GM18517 (cell line): ENCODE results near the gene MED8.

Source experiments
- ATAC-seq: cut with Tn5 transposase; IDR thresholded peaks from one replicate; pipeline ENCODE4 v1.9.1; 2021; ENCODE audit warnings: mild to moderate bottlenecking, moderate library complexity; ENCODE audit not compliant: unreplicated experiment

Gene MED8

GRCh38 chr1:43338001-43338400 is 51.6 kb downstream of the MED8 start:
- ATAC-seq, result no peak

GRCh38 chr1:43337588-43337987 is 52.0 kb downstream of the MED8 start, which contains the start of gene MPL:
Gene MPL (plus strand): TSS chr1:43337818. CDS start chr1:43337849, 31 bp downstream.
- ATAC-seq, result no peak

GRCh38 chr1:43334453-43335205 is 55.0 kb downstream of the MED8 start:
- no peak for ATAC-seq
